Gastrocnemius medialis (tissue), 4 donors: Measurements from ENCODE around the gene TBC1D10A.

Source experiments
- POLR2A ChIP-seq, 2 donors: fragments of 450-650 bp; IDR thresholded peaks; one replicate each; pipeline ENCODE4 v1.6.1; 2017; ENCODE audit warnings: antibody characterized with exemption in 2 of 2, mild to moderate bottlenecking in 2 of 2, moderate library complexity in 2 of 2
- TF ChIP-seq, protein P1 (sequence below), 5 experiments: fragments of 450-650 bp in 3 of 5; fragments of 200-600 bp in 2 of 5; sonication (generic) in 2 of 5; IDR thresholded peaks in 4 of 5; conservative IDR thresholded peaks in 1 of 5; 1 replicate in 4 of 5; 2 replicates in 1 of 5; pipeline ENCODE4 v1.5.1; 2016 to 2019; ENCODE audit warnings: antibody characterized with exemption in 5 of 5, mild to moderate bottlenecking in 3 of 5, moderate library complexity in 3 of 5

DNA sequence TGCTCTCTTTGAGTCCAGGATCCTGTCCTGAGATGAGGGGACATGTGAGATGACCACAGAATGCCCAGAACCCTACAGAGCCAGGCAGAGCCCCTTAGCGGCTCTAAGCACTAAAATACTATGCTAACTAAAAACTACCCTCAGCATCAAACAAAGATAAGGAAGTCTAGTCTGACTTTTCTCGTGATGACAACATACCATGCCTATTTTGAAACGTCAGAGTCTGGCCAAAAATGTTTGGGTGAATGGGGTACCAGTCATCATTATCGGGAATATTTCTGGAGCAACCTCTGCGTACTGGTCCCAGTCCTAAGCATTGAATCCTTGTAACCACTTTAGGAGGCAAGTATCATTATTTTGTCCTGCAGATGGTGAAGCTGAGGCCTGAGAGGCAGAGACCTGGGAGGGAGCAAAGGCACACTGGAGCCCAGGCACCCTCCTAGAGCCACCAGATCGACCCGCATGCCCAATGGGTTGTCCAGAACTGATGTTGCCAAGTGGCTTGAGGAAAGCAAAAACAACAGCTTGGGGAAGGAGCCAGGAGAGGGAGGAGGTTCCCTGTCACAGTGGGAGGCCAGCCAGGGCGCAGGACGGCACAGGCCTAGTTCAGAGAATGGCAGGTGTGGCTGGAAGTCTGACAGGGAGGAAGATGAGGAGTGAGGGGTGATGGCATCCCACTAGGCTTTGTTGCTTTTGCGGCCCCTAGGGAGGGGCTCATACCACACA is 52.9 kb downstream of the TBC1D10A start:
- TF ChIP-seq, protein P1, sequence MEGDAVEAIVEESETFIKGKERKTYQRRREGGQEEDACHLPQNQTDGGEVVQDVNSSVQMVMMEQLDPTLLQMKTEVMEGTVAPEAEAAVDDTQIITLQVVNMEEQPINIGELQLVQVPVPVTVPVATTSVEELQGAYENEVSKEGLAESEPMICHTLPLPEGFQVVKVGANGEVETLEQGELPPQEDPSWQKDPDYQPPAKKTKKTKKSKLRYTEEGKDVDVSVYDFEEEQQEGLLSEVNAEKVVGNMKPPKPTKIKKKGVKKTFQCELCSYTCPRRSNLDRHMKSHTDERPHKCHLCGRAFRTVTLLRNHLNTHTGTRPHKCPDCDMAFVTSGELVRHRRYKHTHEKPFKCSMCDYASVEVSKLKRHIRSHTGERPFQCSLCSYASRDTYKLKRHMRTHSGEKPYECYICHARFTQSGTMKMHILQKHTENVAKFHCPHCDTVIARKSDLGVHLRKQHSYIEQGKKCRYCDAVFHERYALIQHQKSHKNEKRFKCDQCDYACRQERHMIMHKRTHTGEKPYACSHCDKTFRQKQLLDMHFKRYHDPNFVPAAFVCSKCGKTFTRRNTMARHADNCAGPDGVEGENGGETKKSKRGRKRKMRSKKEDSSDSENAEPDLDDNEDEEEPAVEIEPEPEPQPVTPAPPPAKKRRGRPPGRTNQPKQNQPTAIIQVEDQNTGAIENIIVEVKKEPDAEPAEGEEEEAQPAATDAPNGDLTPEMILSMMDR (IDR thresholded peaks at IDR 0.05 in 4 of 5, conservative IDR thresholded peaks at IDR 0.05 in 1 of 5): no peak
- no peak for TF ChIP-seq POLR2A (IDR thresholded peaks at IDR 0.05)
